Retinal pigment epithelial cell (primary cell): ENCODE results near the gene NRG3.

ENCODE experiments used
- DNase-seq: peaks from one replicate; pipeline ENCODE4 v3.0.0-alpha.2; 2010; ENCODE audit warnings: low read depth
- H3K4me3 ChIP-seq: 2 replicates; pipeline ENCODE4 v1.5.1; 2011; ENCODE audit warnings: mild to moderate bottlenecking, low read length, control low read depth, moderate library complexity
- CTCF ChIP-seq: conservative IDR thresholded peaks from 2 replicates; pipeline ENCODE4 v1.5.1; 2011; ENCODE audit warnings: low read depth, low read length, control low read depth, inconsistent platforms

NRG3 gene

GRCh38 chr10:82778908-82779307, 903.9 kb downstream of the NRG3 start:
- no peak for TF ChIP-seq CTCF
- no peak overlapping the region for H3K4me3 ChIP-seq

GRCh38 chr10:82796510-82796909, 921.5 kb downstream of the NRG3 start:
- no peak for DNase-seq
- TF ChIP-seq CTCF: peak; percentile 60
- no peak overlapping the region for H3K4me3 ChIP-seq

More at GRCh38 chr10:82778908-82779307, 903.9 kb downstream of the NRG3 start:
- DNase-seq: no peak

- no peak for TF ChIP-seq CTCF
- no peak overlapping the region for H3K4me3 ChIP-seq
- DNase-seq: no peak
These were observed 926.3 kb downstream of the NRG3 start for GRCh38 chr10:82801289-82801688.

- TF ChIP-seq CTCF: peak; percentile 58
- DNase-seq: no peak
These were observed 936.6 kb downstream of the NRG3 start for GRCh38 chr10:82811621-82812020.

GRCh38 chr10:82813856-82814255, 938.9 kb downstream of the NRG3 start:
- H3K4me3 ChIP-seq: no peak overlapping the region
- DNase-seq: peak; percentile 51
- no peak for TF ChIP-seq CTCF

More at GRCh38 chr10:82811621-82812020, 936.6 kb downstream of the NRG3 start:
- H3K4me3 ChIP-seq: no peak overlapping the region

GRCh38 chr10:82814635-82815034, 939.6 kb downstream of the NRG3 start:
- TF ChIP-seq CTCF: no peak
- no peak overlapping the region for H3K4me3 ChIP-seq
- DNase-seq: peak; percentile 70

GRCh38 chr10:82815680-82816079, 940.7 kb downstream of the NRG3 start:
- no peak for DNase-seq
- no peak overlapping the region for H3K4me3 ChIP-seq
- no peak for TF ChIP-seq CTCF
